Measurements from ENCODE around the gene DAPK1.

DNA sequence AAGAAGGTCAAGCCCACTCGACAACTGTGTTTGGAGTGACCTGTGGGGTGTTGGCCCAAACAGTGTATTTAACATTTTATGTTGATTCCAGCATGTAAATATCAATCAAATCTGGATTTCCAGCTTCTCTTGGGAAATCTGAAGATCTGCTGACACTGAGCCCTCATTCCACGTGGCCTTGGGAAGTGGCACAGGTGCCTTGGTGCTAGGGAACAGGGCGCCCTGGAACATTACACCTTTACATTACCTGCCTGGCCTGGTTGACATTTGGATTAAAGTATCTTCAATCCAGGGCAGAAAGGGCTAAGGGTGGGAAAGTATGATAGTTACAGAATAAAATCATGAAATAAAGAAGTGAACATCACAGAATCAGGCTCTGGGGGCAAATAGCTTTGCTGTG is 143.4 kb downstream of the DAPK1 start:
- TF ChIP-seq POLR2A (IDR thresholded peaks at IDR 0.05) = no peak
- TF ChIP-seq, protein P1, sequence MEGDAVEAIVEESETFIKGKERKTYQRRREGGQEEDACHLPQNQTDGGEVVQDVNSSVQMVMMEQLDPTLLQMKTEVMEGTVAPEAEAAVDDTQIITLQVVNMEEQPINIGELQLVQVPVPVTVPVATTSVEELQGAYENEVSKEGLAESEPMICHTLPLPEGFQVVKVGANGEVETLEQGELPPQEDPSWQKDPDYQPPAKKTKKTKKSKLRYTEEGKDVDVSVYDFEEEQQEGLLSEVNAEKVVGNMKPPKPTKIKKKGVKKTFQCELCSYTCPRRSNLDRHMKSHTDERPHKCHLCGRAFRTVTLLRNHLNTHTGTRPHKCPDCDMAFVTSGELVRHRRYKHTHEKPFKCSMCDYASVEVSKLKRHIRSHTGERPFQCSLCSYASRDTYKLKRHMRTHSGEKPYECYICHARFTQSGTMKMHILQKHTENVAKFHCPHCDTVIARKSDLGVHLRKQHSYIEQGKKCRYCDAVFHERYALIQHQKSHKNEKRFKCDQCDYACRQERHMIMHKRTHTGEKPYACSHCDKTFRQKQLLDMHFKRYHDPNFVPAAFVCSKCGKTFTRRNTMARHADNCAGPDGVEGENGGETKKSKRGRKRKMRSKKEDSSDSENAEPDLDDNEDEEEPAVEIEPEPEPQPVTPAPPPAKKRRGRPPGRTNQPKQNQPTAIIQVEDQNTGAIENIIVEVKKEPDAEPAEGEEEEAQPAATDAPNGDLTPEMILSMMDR (IDR thresholded peaks at IDR 0.05) = no peak
